Iris pigment epithelial cell (primary cell): ENCODE measurements around the gene TCP11L1.
A peak's percentile ranks its signal among the peaks of the same experiment; 100 is the strongest.
"Not testable (repeated sequence)": the region's sequence is repeated elsewhere in the genome, so short reads cannot be mapped to it uniquely, and the experiment has no call there.

Source experiments
- DNase-seq: peaks from one replicate; pipeline ENCODE4 v3.0.0-alpha.2; 2011; ENCODE audit warnings: low read depth

Gene TCP11L1

DNA sequence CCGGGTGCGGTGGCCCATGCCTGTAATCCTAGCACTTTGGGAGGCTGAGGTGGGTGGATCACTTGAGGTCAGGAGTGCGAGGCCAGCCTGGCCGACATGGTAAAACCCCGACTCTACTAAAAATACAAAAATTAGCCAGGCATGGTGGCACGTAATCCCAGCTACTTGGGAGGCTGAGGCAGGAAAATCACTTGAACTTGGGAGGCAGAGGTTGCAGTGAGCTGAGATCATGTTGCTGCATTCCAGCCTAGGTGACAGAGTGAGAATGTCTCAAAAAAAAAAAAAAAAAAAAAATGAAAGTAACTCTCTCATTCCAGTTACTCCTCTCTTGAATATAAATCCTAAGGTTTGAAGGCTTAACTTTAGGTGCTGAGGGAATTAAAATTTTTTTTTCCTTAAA lies 10.2 kb upstream of the TCP11L1 start:
- DNase-seq: not testable (repeated sequence)

DNA sequence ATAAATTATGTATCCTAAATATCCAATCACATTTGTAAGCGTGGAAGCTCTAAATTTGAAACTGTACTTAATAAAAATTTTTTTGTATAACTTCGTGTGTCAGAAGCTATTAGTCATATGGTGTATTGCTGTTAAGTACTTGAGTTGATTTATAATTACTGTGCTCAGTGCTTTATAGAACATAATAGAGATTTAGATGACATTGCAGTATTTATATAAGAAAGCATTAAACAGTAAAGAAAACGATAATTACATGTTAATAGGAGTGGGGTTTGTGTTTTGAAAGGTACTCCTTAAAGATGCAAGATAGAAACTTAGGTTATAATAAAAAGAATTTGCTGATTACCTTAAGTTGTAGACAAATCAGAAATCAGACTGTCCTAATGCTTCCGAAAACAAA lies 5.9 kb upstream of the TCP11L1 start:
- no peak for DNase-seq

DNA sequence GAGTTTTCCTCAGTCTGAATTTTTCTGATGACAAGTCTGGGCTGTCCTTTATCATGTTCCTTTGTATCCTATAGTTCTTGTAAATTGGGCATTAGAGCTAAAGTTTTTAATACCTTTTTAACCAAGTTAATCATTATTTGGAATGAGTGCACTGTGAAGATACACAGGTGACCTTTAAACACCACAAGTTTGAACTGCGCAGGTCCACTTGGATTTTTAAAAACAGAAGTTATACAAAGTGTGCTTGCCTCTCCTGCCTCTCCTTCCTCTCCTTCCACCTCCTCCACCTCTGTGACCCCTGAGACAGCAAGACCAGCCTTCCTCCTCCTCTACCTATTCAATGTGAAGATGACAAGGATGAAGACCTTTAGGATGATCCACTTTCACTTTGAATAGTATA lies 4.4 kb upstream of the TCP11L1 start:
- DNase-seq: no peak

DNA sequence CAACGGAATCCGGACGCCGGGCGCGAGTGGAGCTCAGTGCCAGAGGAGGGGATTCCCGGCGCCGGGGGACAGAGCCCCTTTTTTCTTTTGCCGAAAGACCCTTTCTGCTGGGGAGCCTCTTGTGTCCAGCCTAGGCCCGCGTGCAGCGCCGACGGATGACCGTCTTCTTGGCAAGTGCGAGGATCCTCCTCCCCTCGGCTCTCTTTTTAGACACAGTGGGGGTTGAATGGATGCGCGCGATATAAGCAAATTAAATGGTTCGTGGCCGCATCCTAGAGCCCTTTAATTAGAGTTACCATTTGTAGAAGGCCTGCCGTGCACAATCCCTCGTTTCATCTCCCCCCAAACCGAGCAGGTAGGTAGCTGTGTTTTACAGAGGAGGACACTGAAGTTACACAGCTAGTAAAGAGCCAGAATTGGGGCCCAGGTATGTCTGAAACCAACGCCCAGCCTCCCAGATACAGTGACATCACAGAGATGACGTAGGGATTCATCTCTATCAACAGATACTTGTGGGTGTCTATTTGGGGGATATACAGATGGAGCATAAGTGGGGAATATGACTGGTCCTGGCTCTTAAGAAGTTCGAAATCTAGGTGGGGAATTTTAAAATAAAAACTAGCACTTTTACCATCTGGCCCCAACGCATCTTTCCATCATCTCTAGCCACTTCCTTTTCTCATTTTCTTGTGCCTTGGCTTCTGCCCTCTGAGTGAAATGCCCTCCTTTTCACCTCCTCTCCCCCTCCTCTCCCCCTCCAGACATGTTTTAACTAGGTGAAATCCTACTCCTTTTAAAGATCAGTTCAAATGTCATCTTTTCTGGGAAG lies 875 bp downstream of the TCP11L1 start:
- peak; percentile 40 for DNase-seq

DNA sequence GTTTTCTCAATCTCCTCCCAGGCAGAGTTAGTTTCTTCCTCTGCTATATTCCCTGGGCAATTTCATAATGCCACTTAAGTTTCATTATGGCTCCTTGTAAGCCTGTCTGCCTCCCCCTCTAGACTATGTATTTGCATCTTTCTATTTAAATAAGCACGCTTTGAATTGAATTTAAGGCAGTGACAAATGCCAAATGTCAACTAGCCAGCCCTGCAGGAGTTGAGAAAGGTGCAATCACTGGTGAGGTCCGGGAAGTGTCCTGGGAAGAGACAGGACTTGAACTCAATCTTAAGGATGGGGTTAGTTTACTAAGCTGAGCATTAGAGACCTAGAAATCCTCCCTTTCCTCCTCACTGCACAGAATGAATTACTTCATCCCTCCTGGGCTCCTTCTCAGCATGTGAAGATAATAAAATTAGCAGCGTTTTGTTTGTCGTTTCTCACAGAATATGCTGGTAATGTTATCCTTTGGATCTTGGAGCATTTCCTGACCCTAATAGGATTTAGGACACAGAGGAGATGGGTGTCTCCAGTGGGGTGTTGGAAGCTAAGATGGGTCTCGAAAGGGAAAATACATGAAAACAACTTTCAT lies 1.6 kb downstream of the TCP11L1 start:
- DNase-seq: no peak

DNA sequence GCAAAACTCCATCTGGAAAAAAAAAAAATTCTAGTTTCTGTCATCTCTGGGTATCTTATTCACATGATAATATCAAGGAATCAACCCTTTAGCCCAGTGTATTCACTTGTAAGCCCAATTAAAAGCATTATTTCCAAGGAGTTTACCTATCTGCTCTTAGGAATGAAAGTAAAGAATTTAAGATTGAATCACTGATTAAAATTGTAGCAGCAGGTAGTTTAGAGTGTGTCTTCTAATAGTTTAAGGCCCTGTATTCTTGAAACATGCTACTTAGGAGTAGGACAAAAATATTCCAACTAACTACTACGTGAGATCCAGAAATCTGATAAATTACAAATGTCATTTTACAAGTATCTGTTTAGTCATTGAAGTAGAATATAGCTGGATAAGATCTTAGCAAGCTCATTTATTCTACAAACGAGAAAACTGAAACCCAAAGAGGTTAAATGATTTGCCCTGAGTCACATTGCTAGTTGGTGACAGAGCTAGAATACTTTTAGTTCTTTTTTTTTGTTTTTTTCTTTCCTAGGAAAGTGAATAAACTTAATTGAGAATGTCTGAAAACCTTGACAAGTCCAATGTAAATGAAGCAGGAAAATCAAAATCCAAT lies 4.0 kb downstream of the TCP11L1 start:
- no peak for DNase-seq

DNA sequence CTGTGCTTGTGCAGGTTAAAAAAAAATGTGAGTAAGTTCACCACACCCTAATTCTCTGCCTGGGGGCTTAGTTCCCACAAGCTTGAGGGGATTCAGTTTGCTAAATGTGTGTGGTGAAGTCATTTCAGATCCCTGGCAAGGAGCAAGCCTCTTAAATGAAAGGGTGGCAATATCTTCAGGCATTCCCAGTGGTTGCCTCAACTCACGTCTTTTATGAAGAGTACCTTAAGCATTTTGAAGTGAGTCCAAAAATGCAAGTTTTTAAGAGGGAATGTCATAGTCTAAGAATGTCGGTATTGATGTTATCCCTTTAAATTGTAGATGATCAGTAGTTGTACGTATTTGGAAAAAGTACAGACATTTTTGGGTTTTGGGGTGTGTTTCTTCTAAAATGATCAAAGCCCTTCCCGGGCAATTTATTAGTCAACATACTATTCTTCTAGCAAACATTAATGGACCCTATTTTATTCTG lies 4.9 kb downstream of the TCP11L1 start:
- peak; percentile 68 for DNase-seq

DNA sequence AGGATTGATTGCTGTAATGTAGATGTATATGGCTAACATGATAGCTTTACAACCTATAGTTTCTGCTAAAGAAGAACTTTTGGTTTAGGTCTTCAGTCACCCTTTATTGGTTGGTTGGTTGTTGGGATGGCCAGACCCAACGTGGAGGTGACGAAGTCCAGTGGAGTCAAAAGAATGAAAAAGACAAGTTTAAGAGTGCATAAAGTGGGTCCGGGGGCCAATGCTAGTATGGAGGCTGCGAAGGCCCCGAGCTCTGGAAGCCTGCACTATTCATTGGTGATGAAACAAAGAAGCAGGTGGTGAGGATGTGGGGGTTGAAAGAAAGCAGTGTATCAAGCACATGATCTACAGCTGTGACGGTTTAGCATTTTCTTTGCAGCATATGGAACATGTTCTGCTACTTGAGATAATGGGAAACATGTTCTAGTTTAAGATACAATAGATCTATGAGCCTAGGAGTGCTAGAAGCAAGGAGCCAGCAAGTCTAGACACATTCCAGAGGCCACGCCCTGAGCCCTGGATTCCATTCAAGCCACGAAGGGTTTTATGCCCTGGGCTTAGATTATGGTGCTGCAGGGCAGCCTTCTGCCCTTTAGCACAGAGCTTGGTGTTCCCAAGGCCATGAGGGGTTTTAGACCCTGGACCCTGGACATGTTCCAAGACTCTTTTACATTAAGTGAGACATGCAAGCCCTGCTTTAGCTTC lies 6.3 kb downstream of the TCP11L1 start:
- DNase-seq: peak; percentile 37

DNA sequence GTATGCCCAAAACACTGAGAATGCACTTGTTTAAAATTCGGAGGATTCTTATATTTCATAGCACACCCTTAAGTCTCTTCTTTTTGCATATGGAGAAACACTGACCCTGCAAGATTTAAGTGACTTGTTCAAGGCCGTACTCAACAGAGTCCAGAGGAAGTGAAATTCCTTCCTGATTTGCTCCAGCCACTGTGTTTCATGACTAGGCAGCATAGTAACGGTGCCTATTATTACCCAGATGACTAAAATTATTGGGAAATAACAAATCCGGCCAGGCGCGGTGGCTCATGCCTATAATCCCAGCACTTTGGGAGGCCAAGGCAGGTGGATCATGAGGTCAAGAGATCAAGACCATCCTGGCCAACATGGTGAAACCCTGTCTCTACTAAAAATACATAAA lies 9.3 kb downstream of the TCP11L1 start:
- DNase-seq: peak; percentile 32

DNA sequence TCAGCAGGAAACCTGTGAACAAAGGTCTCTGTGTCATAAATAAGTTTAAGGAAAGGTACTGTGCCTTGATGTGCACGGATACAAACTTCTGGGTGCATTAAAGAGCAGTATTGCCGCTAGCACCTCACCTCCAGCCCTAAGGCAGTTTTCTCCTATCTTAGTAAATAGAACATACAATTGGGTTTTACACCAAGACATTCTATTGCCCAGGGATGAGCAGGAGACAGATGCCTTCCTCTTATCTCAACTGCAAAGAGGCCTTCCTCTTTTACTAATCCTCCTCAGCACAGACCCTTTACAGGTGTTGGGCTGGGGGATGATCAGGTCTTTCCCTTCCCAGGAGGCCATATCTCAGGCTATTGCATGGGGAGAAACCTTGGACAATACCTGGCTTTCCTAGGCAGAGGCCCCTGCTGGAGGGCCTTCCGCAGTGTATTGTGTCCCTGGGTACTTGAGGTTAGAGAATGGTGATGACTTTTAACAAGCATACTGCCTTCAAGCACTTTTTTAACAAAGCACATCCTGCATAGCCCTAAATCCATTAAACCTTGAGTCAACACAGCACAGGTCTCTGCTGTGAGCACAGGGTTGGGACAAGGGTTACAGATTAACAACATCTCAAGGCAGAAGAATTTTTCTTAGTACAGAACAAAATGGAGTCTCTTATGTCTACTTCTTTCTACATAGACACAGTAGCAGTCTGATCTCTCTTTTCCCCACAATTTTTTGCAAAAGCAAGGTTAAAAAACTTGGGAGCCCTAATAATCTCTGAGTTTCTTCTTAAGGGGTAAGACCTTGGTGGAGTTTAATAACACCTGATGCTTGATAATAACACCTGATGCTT lies 10.4 kb downstream of the TCP11L1 start:
- DNase-seq: not testable (repeated sequence)

DNA sequence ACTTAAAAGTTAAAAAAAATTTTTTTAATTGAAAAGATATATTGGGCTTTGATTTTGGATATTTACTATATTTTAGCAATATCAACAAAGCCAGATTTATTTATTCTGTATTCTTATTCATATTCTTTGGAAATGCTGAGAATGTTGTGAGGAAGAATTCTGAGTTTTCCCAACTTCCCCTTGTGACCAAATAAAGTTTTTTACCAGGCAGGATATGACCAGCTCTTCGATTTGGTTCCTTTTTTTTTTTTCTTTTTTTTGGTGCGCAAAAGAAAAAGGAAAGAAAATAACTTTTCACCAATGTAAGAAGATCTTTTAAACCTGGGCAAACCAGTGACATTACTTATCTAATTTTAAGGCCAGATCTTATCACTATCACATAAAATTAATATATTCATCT lies 12.9 kb downstream of the TCP11L1 start:
- DNase-seq: no peak

DNA sequence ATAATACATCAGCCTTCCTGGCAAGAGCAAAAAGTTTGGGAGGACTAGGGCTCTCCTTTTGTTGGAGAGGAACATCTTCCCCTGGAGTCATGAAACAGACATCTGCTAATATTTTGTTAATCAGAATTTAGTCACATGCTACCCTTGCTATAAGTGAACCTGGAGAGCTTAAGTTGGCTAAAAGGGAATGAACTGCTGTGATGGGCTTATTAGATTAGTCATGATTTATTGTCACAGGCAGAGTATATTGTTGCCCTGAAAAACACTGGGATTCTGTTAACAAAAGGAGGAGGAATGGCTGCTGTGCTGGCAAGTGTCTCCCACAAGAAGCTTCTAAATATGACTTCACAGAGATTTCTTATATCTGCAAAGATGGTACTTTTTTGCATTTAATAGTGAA lies 16.0 kb downstream of the TCP11L1 start:
- DNase-seq: no peak

DNA sequence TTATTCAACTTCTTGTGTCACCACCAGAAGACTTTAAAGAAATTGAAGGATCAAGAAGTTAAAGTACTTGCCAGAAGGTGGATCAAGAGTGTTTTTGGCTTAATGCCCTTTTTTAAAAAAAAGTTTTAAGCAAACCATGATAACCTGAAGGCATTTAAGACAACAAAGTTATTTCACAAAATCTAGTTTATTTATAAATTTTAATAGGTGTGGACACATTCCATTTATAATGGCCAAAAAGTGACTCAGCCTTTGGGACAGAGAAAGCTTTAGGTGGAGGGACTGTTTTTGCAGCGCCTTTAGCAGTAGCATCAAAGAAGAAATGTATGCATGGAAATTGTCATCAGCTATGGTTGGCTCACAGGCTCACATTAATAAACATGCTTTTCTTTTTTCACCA lies 17.9 kb downstream of the TCP11L1 start:
- no peak for DNase-seq

DNA sequence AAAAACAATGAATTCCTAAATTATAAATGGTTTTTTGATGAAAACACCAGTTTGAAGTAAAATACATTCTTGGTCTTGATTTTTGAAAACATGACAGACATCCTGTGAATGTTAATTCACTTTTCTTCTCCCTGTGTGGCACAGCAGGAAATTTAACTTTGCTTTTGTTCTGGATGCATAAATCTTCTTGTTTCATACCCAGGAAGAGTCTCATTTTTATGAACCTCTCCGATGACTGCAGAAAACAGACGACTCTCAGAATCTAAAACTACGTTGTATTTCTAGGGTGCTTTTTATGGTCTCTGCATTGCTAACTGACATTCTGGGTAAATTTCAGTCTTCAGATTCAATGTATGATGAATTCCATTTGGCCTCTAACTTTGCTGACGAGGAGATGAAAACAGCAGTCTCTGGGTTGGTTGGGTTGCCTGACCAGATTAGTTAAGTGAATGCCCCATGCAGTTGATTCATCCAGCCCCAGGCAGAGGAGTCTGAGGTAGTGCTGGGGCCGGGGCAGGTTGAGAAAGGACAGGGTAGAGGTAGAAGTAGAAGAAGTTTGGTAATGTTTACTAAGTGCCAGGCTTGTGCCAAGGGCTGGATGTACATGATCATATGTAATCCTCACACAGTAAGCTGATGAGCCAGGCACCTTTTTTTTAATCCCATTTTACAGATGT lies 20.1 kb downstream of the TCP11L1 start:
- no peak for DNase-seq

DNA sequence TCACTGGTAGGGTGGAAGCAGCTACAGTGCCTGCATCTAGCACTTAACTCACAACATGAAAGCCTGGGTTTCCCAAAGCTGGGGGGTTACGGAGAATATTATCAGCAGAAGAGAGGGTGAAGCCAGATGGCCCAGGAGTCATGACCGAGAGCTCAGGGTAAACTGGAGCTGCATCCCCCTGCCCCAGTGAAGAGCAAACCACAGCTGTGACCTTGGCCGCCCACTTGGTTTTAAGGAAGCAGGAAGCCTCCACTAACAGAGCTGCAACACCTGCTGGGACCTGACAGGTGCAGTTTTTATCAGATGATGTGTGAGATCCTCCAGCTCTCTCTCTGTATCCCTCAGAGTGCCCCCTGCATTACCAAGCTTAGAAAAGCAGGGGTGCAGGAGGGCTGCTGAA lies 20.9 kb downstream of the TCP11L1 start:
- no peak for DNase-seq

DNA sequence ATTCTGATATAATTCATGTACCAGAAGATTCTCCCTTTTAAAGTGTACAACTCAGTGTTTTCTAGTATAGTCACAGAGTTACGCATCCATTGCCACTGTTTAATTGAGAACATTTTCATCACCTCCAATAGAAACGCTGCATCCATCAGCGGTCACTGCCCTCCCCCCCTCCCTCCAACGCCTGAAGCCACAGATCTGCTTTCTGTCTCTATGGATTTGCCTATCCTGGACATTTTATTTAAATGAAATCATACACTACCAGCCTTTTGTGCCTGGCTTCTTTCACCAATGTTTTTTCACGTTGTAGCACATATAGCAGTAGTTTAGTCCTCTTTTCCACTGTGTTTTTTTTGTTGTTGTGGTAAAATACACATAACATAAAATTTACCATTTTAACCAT lies 22.8 kb downstream of the TCP11L1 start:
- no peak for DNase-seq

DNA sequence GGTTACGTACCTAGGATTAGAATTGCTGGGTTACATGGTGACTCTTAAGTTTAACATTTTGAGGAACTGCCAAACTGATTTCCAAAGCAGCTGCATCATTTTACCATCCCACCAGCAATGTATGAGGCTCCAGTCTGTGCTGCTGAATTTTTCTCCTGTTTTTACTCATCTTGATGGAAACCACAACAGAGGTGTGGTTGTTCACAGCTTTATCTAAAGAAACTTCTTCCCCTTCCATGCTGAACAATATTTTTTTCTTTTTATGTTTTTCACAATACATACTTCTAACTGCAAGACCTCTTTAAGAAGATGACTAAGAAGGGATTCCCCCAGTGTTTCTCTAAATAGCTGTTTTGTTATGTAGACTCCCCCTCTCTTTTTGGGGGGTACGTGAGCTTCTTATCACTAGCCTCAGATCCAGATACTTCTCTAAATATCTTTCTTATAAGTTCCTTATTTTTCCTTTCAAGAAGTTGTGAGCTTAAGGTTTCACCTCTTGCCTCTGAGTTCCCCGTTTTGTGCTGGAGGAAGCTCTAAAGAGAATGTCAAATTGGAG lies 24.0 kb downstream of the TCP11L1 start:
- peak; percentile 84 for DNase-seq

DNA sequence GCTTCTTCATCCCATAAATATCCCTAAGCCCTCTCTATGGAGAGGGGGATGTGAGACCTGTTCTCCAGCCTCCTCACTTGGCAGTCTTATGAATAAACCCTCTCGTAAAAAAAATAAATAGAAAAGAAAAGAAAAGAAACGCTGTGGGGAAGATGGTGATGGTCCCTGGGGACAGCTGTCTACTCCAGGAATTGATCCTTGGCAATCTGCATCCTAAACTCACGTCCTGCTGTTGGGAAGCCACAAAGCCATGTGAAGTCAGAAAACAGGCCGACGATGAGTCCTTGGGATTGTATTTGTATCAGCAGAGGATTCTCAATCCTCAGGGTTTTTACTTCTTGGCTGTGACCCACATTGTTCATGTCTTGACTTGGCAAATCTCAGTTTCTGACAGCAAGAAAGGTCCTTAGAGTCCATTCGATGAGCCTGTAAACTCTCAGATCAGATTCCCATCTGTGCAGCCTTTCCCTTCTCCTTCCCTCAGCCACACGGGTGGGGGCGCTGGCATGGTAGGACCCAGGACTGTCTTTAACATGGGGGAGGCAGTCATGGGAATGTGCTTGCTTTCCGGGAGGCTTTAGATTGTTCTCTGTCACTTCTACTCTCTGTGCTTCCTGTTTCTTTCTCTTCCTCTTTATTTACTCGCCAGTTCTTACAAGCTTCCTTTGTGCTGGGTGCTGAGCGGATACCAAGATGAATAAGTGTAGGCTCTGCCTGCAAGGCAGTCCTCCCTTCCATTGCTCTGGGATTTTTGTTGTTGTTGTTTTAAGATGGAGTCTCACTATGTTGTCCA lies 24.9 kb downstream of the TCP11L1 start:
- DNase-seq: no peak

DNA sequence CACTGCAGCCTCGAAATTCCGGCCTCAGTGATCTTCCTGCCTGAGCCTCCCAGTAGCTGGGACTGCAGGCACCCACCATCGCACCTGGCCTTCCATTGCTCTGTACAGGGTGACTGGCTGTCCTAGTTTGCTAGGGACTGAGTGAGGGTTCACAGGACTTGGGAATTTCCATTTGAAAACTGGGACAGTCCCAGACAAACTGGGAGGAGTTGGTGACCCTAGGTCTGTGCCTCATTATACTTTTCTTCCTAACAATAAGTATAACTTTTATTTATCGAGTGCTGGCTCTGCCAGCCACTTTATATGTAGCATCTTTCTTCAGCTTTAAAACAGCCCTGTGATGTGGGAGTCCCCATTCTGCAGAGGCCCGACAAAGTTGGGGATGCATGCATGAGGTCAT lies 25.5 kb downstream of the TCP11L1 start:
- no peak for DNase-seq
